ENCODE data around the gene ICAM2.

Gene ICAM2

GRCh38 chr17:64053101-64053500 lies 32.7 kb upstream of the ICAM2 start:
- no peak overlapping the region for H3K27ac Mint-ChIP-seq
- peaks cover 15% of the 10 kb centered on the region for H3K36me3 Mint-ChIP-seq (ENCODE audit: low read depth)
- no peaks in the 10 kb centered on the region for H3K9me3 Mint-ChIP-seq
- peaks cover 6% of the 10 kb centered on the region for H3K27me3 Mint-ChIP-seq (ENCODE audit: low read depth, poor library complexity)
- H3K4me1 Mint-ChIP-seq = peaks cover 16% of the 10 kb centered on the region
- DNase-seq = no peak
- H3K4me3 Mint-ChIP-seq = no peak overlapping the region
- TF ChIP-seq CTCF (IDR thresholded peaks at IDR 0.05) = no peak

GRCh38 chr17:64051153-64051552 lies 30.7 kb upstream of the ICAM2 start:
- Mint-ChIP-seq H3K27ac (no peak overlapping the region), H3K4me1 (peaks cover 12% of the 10 kb centered on the region), H3K9me3 (no peaks in the 10 kb centered on the region), H3K36me3 (ENCODE audit: low read depth) (peaks cover 18% of the 10 kb centered on the region), H3K4me3 (no peak overlapping the region), H3K27me3 (ENCODE audit: low read depth, poor library complexity) (peaks cover 6% of the 10 kb centered on the region)
- DNase-seq = no peak
- TF ChIP-seq CTCF (IDR thresholded peaks at IDR 0.05) = no peak

- DNase-seq = no peak
- Mint-ChIP-seq H3K4me1 (peaks cover 2% of the 10 kb centered on the region), H3K27me3 (ENCODE audit: low read depth, poor library complexity) (no peaks in the 10 kb centered on the region), H3K36me3 (ENCODE audit: low read depth) (peaks cover 21% of the 10 kb centered on the region), H3K27ac (no peak overlapping the region), H3K9me3 (no peaks in the 10 kb centered on the region), H3K4me3 (no peak overlapping the region)
- TF ChIP-seq CTCF (IDR thresholded peaks at IDR 0.05) = no peak
Observed at GRCh38 chr17:64048805-64049204, 28.4 kb upstream of the ICAM2 start.

GRCh38 chr17:64045176-64045575 lies 24.7 kb upstream of the ICAM2 start:
- no peaks in the 10 kb centered on the region for H3K9me3 Mint-ChIP-seq
- TF ChIP-seq CTCF (IDR thresholded peaks at IDR 0.05) = no peak
- no peak overlapping the region for H3K27ac Mint-ChIP-seq
- H3K4me1 Mint-ChIP-seq = peaks cover 6% of the 10 kb centered on the region
- DNase-seq = no peak
- no peaks in the 10 kb centered on the region for H3K27me3 Mint-ChIP-seq (ENCODE audit: low read depth, poor library complexity)
- H3K36me3 Mint-ChIP-seq (ENCODE audit: low read depth) = peaks cover 16% of the 10 kb centered on the region
- no peak overlapping the region for H3K4me3 Mint-ChIP-seq

- H3K27me3 Mint-ChIP-seq (ENCODE audit: low read depth, poor library complexity) = no peaks in the 10 kb centered on the region
- no peak overlapping the region for H3K4me3 Mint-ChIP-seq
Observed at GRCh38 chr17:64042700-64043485, 22.5 kb upstream of the ICAM2 start.

More at GRCh38 chr17:64042700-64043485, 22.5 kb upstream of the ICAM2 start:
- Mint-ChIP-seq H3K4me1 (peaks cover 6% of the 10 kb centered on the region), H3K36me3 (ENCODE audit: low read depth) (peaks cover 16% of the 10 kb centered on the region), H3K9me3 (no peaks in the 10 kb centered on the region), H3K27ac (no peak overlapping the region)
- TF ChIP-seq CTCF (IDR thresholded peaks at IDR 0.05) = no peak
- DNase-seq = no peak
